ENCODE measurements around the gene SV2C.

Gene SV2C

GRCh38 chr5:76210946-76211345, 127.8 kb downstream of the SV2C start:
- no peaks in the 10 kb centered on the region for H4K20me1 ChIP-seq (ENCODE audit: low read depth, low read length)
- no peaks in the 10 kb centered on the region for H3K9me3 ChIP-seq (ENCODE audit: insufficient read depth, low read length)
- H3K27me3 ChIP-seq (ENCODE audit: low read length), result no peaks in the 10 kb centered on the region
- TF ChIP-seq EZH2phosphoT487 (conservative IDR thresholded peaks at IDR 0.05; ENCODE audit: low read length) (no peak), CTCF (IDR thresholded peaks at IDR 0.05; ENCODE audit: insufficient read depth, low read length, poor library complexity, severe bottlenecking) (no peak)
- H3K9me2 ChIP-seq (replicated peaks; ENCODE audit: insufficient read depth, low read length), result no peaks in the 10 kb centered on the region
- no peak overlapping the region for H2AFZ ChIP-seq (ENCODE audit: low read depth, low read length, severe bottlenecking)
- H3K9ac ChIP-seq (ENCODE audit: low read length), result no peak overlapping the region
- H3F3A ChIP-seq (ENCODE audit: insufficient read depth), result no peaks in the 10 kb centered on the region
- H3K4me2 ChIP-seq (ENCODE audit: low read depth, low read length, poor library complexity, severe bottlenecking), result no peak overlapping the region
- no peaks in the 10 kb centered on the region for H3K36me3 ChIP-seq (ENCODE audit: low read length)
- H3K79me2 ChIP-seq (ENCODE audit: insufficient read depth, low read length), result no peaks in the 10 kb centered on the region
- no peak overlapping the region for H3K27ac ChIP-seq (ENCODE audit: low read depth, low read length)
- no peak overlapping the region for H3K4me3 ChIP-seq (ENCODE audit: insufficient read depth, low read length, poor library complexity, severe bottlenecking)

- no peaks in the 10 kb centered on the region for H3K27me3 ChIP-seq (ENCODE audit: low read length)
- no peaks in the 10 kb centered on the region for H4K20me1 ChIP-seq (ENCODE audit: low read depth, low read length)
- no peak overlapping the region for H3K27ac ChIP-seq (ENCODE audit: low read depth, low read length)
- TF ChIP-seq EZH2phosphoT487 (conservative IDR thresholded peaks at IDR 0.05; ENCODE audit: low read length) (no peak), CTCF (IDR thresholded peaks at IDR 0.05; ENCODE audit: insufficient read depth, low read length, poor library complexity, severe bottlenecking) (no peak)
- H3K36me3 ChIP-seq (ENCODE audit: low read length), result no peaks in the 10 kb centered on the region
- H3K9me3 ChIP-seq (ENCODE audit: insufficient read depth, low read length), result no peaks in the 10 kb centered on the region
- H3K9ac ChIP-seq (ENCODE audit: low read length), result no peak overlapping the region
- H3K9me2 ChIP-seq (replicated peaks; ENCODE audit: insufficient read depth, low read length), result no peaks in the 10 kb centered on the region
- H3F3A ChIP-seq (ENCODE audit: insufficient read depth), result no peaks in the 10 kb centered on the region
- no peak overlapping the region for H3K4me2 ChIP-seq (ENCODE audit: low read depth, low read length, poor library complexity, severe bottlenecking)
- no peak overlapping the region for H3K4me3 ChIP-seq (ENCODE audit: insufficient read depth, low read length, poor library complexity, severe bottlenecking)
- H2AFZ ChIP-seq (ENCODE audit: low read depth, low read length, severe bottlenecking), result no peak overlapping the region
- H3K79me2 ChIP-seq (ENCODE audit: insufficient read depth, low read length), result no peaks in the 10 kb centered on the region
Measured at GRCh38 chr5:76213858-76214257, 130.7 kb downstream of the SV2C start.

- Histone ChIP-seq H2AFZ (ENCODE audit: low read depth, low read length, severe bottlenecking) (no peak overlapping the region), H4K20me1 (ENCODE audit: low read depth, low read length) (no peaks in the 10 kb centered on the region), H3K79me2 (ENCODE audit: insufficient read depth, low read length) (no peaks in the 10 kb centered on the region), H3F3A (ENCODE audit: insufficient read depth) (no peaks in the 10 kb centered on the region), H3K27ac (ENCODE audit: low read depth, low read length) (no peak overlapping the region), H3K27me3 (ENCODE audit: low read length) (no peaks in the 10 kb centered on the region), H3K4me2 (ENCODE audit: low read depth, low read length, poor library complexity, severe bottlenecking) (no peak overlapping the region), H3K9me3 (ENCODE audit: insufficient read depth, low read length) (no peaks in the 10 kb centered on the region), H3K9me2 (replicated peaks; ENCODE audit: insufficient read depth, low read length) (no peaks in the 10 kb centered on the region), H3K9ac (ENCODE audit: low read length) (no peak overlapping the region), H3K36me3 (ENCODE audit: low read length) (no peaks in the 10 kb centered on the region), H3K4me3 (ENCODE audit: insufficient read depth, low read length, poor library complexity, severe bottlenecking) (no peak overlapping the region)
- TF ChIP-seq EZH2phosphoT487 (conservative IDR thresholded peaks at IDR 0.05; ENCODE audit: low read length) (no peak), CTCF (IDR thresholded peaks at IDR 0.05; ENCODE audit: insufficient read depth, low read length, poor library complexity, severe bottlenecking) (no peak)
Measured at GRCh38 chr5:76216748-76217147, 133.6 kb downstream of the SV2C start.

All from SU-DHL-6 (cell line).